Neural progenitor cell (in vitro differentiated cells): ENCODE measurements around the gene CYB5A. TPM values are rescaled to one million over a fixed set of nuclear protein-coding genes. Genes with fewer than 3 reads are reported as not detected.

Experiments used
- DNase-seq: peaks from one replicate; pipeline ENCODE4 v3.0.0-alpha.2; 2016; ENCODE audit warnings: low spot score
- H2AFZ ChIP-seq: fragments of 200-600 bp; sonication (generic); replicated peaks from 2 replicates; pipeline ENCODE4 v1.6.1; 2016; ENCODE audit warnings: antibody characterized with exemption
- H3F3A ChIP-seq: fragments of 200-600 bp; sonication (generic); 2 replicates; pipeline ENCODE4 v1.6.1; 2016; ENCODE audit warnings: antibody characterized with exemption, low read depth
- H3K27ac ChIP-seq: fragments of 200-600 bp; sonication (generic); 2 replicates; pipeline ENCODE4 v1.5.1; 2016; ENCODE audit warnings: mild to moderate bottlenecking
- H3K27me3 ChIP-seq: fragments of 200-600 bp; sonication (generic); 2 replicates; pipeline ENCODE4 v1.6.1; 2016; ENCODE audit warnings: mild to moderate bottlenecking, moderate library complexity
- H3K36me3 ChIP-seq: fragments of 200-600 bp; sonication (generic); 2 replicates; pipeline ENCODE4 v1.5.1; 2016
- H3K4me1 ChIP-seq: fragments of 200-600 bp; sonication (generic); 2 replicates; pipeline ENCODE4 v1.6.1; 2016; ENCODE audit warnings: mixed run types
- H3K4me2 ChIP-seq: fragments of 200-600 bp; sonication (generic); 2 replicates; pipeline ENCODE4 v1.6.1; 2016
- H3K4me3 ChIP-seq: fragments of 200-600 bp; sonication (generic); 2 replicates; pipeline ENCODE4 v1.5.1; 2016
- H3K79me2 ChIP-seq: fragments of 200-600 bp; sonication (generic); 2 replicates; pipeline ENCODE4 v1.6.1; 2016; ENCODE audit warnings: low read depth
- H3K9ac ChIP-seq: fragments of 200-600 bp; sonication (generic); 2 replicates; pipeline ENCODE4 v1.6.1; 2016
- H3K9me3 ChIP-seq: fragments of 200-600 bp; sonication (generic); 2 replicates; pipeline ENCODE4 v1.5.1; 2016; ENCODE audit warnings: low read depth
- H4K20me1 ChIP-seq: fragments of 200-600 bp; sonication (generic); 2 replicates; pipeline ENCODE4 v1.6.1; 2016; ENCODE audit warnings: low read depth
- H3K27ac Mint-ChIP-seq: 3 replicates; pipeline ENCODE4 v1.8.0; 2021; ENCODE audit warnings: mixed read lengths
- H3K27me3 Mint-ChIP-seq: 2 replicates; pipeline ENCODE4 v1.8.0; 2022; ENCODE audit warnings: low read depth, mild to moderate bottlenecking, inconsistent platforms, moderate library complexity, mixed read lengths; ENCODE audit not compliant: insufficient read depth
- H3K36me3 Mint-ChIP-seq: 3 replicates; pipeline ENCODE4 v1.8.0; 2021; ENCODE audit warnings: mixed read lengths
- H3K4me1 Mint-ChIP-seq: 3 replicates; pipeline ENCODE4 v1.8.0; 2021; ENCODE audit warnings: mixed read lengths
- H3K4me3 Mint-ChIP-seq: 3 replicates; pipeline ENCODE4 v1.8.0; 2021; ENCODE audit warnings: mild to moderate bottlenecking, moderate library complexity, mixed read lengths
- H3K9me3 Mint-ChIP-seq: 3 replicates; pipeline ENCODE4 v1.8.0; 2020; ENCODE audit warnings: mixed read lengths
- CTCF ChIP-seq: fragments of 200-600 bp; sonication (generic); IDR thresholded peaks from 2 replicates; pipeline ENCODE4 v1.5.1; 2017; ENCODE audit warnings: antibody characterized with exemption, mild to moderate bottlenecking
- EZH2 ChIP-seq: fragments of 200-600 bp; sonication (generic); IDR thresholded peaks from 2 replicates; pipeline ENCODE4 v1.6.1; 2017; ENCODE audit warnings: antibody characterized with exemption, mild to moderate bottlenecking, moderate library complexity
- EZH2phosphoT487 ChIP-seq: fragments of 200-600 bp; sonication (generic); IDR thresholded peaks from 2 replicates; pipeline ENCODE4 v1.6.1; 2017; ENCODE audit warnings: antibody characterized with exemption
- total RNA-seq: library from RNA; depleted of rRNA; stranded (reverse); fragments of >200 nt; gene quantifications from 2 replicates; pipeline ENCODE4 v1.2.3, GENCODE V29; 2015; ENCODE audit warnings: low replicate concordance

Gene CYB5A
- total RNA-seq, 1 donor from 2014 or later = 33.7 TPM

- Histone ChIP-seq H3K9ac (no peak overlapping the region), H2AFZ (no peak overlapping the region), H3K36me3 (no peaks in the 10 kb centered on the region), H3K79me2 (no peaks in the 10 kb centered on the region), H3K4me2 (no peak overlapping the region), H3K9me3 (no peaks in the 10 kb centered on the region), H4K20me1 (no peaks in the 10 kb centered on the region), H3K27ac (no peak overlapping the region), H3K27me3 (no peaks in the 10 kb centered on the region), H3K4me3 (no peak overlapping the region), H3K4me1 (no peaks in the 10 kb centered on the region), H3F3A (no peaks in the 10 kb centered on the region)
- Mint-ChIP-seq H3K4me1 (no peaks in the 10 kb centered on the region), H3K27me3 (peaks cover 3% of the 10 kb centered on the region), H3K36me3 (no peaks in the 10 kb centered on the region), H3K4me3 (no peak overlapping the region), H3K27ac (no peak overlapping the region), H3K9me3 (no peaks in the 10 kb centered on the region)
- DNase-seq = no peak
- TF ChIP-seq CTCF (no peak), EZH2 (no peak), EZH2phosphoT487 (no peak)
Measured at GRCh38 chr18:74215863-74216262, 75.9 kb downstream of the CYB5A start.

GRCh38 chr18:74213429-74213828 is 78.3 kb downstream of the CYB5A start:
- no peaks in the 10 kb centered on the region for H3F3A ChIP-seq
- H3K4me2 ChIP-seq = no peak overlapping the region
- no peak overlapping the region for H2AFZ ChIP-seq
- H3K9ac ChIP-seq = no peak overlapping the region
- no peaks in the 10 kb centered on the region for H3K79me2 ChIP-seq
- no peaks in the 10 kb centered on the region for H3K36me3 ChIP-seq
- H4K20me1 ChIP-seq = no peaks in the 10 kb centered on the region
- H3K9me3 ChIP-seq = no peaks in the 10 kb centered on the region
- no peaks in the 10 kb centered on the region for H3K4me1 ChIP-seq
- no peak for DNase-seq
- Mint-ChIP-seq H3K4me1 (no peaks in the 10 kb centered on the region), H3K9me3 (no peaks in the 10 kb centered on the region), H3K27ac (no peak overlapping the region), H3K36me3 (no peaks in the 10 kb centered on the region), H3K4me3 (no peak overlapping the region), H3K27me3 (peaks cover 5% of the 10 kb centered on the region)
- H3K27ac ChIP-seq = no peak overlapping the region
- no peak for TF ChIP-seq EZH2phosphoT487
- no peak for TF ChIP-seq CTCF
- no peak for TF ChIP-seq EZH2
- H3K4me3 ChIP-seq = no peak overlapping the region
- H3K27me3 ChIP-seq = no peaks in the 10 kb centered on the region

- no peak for DNase-seq
- no peaks in the 10 kb centered on the region for H3K9me3 ChIP-seq
- H3K4me2 ChIP-seq = no peak overlapping the region
- H3K27ac Mint-ChIP-seq = no peak overlapping the region
- no peak overlapping the region for H3K9ac ChIP-seq
- no peaks in the 10 kb centered on the region for H3K4me1 ChIP-seq
- no peak overlapping the region for H2AFZ ChIP-seq
- no peaks in the 10 kb centered on the region for H4K20me1 ChIP-seq
- no peaks in the 10 kb centered on the region for H3K79me2 ChIP-seq
- H3K27ac ChIP-seq = no peak overlapping the region
- no peaks in the 10 kb centered on the region for H3F3A ChIP-seq
- no peaks in the 10 kb centered on the region for H3K36me3 Mint-ChIP-seq
- H3K4me1 Mint-ChIP-seq = peaks cover 4% of the 10 kb centered on the region
- no peak overlapping the region for H3K4me3 ChIP-seq
- H3K27me3 ChIP-seq = no peaks in the 10 kb centered on the region
- peaks cover 2% of the 10 kb centered on the region for H3K27me3 Mint-ChIP-seq
- TF ChIP-seq EZH2phosphoT487 (no peak), EZH2 (no peak), CTCF (no peak)
- H3K9me3 Mint-ChIP-seq = no peaks in the 10 kb centered on the region
- no peak overlapping the region for H3K4me3 Mint-ChIP-seq
- no peaks in the 10 kb centered on the region for H3K36me3 ChIP-seq
Measured at GRCh38 chr18:74204526-74205152, 87.1 kb downstream of the CYB5A start.
